Inflammatory macrophage treated with lipopolysaccharide for 1 hour (primary cell): Measurements from ENCODE around the gene NANOS1.
A peak's percentile ranks its signal among the peaks of the same experiment; 100 is the strongest.
"Not testable (repeated sequence)": the region's sequence is repeated elsewhere in the genome, so short reads cannot be mapped to it uniquely, and the experiment has no call there.

ENCODE experiments used
- DNase-seq, 2 donors: peaks; one replicate each; pipeline ENCODE4 v3.0.0-alpha.2; 2020 to 2022

Gene NANOS1

DNA sequence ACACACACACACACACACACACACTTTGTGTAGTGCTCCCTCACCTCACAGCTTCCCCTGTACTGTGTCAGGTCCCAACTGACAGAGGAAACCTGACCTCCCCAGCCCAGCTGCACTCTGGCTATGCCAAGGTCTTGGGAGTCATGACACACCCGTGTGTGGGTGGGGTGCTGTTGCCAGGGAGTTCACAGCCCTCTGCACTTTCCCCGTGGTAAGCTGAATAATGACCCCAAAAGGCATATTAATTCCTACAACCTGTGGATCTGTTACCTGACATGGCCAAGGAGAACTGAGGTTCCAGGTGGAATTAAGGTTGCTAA is 8.9 kb upstream of the NANOS1 start:
- DNase-seq, result peak; percentile 40 to 74

GRCh38 chr10:119022846-119023552 is 6.5 kb upstream of the NANOS1 start:
- DNase-seq, result no peak

DNA sequence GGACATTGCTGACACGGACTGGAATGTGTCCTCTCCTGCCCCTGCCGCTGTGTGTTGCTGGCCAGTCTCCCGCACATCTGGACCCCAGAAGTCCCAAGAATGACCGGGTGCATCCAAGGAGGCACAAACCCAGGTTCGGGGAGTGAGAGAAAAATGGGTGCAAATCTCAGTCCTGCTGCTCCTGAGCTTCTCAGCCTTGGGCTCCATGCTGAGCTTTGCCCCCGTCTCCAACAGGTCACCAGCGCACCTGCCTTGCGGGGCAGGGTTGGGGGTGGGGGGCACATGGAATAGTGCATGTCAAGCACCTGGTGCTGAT is 6.0 kb upstream of the NANOS1 start:
- no peak for DNase-seq

DNA sequence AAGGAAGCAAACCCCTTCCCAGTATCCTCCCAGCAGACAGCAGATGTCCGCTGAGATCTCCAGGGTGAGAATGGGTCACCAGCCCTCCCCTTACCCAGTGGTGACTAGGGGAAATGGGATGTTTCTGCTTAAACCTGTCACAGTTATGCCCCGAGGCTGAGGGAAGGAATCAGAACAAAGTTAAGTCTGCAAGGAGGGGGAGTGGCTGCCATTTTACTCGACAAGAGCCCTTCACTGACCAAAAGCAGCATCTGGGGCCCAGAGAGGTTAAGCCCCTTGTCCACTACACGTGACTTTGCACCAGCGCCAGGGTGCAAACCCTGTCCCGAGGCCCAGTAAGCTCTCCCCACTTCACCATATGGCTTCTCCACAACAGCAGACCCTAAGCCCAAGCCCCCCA is 4.6 kb upstream of the NANOS1 start:
- DNase-seq, result no peak

GRCh38 chr10:119025336-119025735 is 4.2 kb upstream of the NANOS1 start:
- DNase-seq, result no peak

DNA sequence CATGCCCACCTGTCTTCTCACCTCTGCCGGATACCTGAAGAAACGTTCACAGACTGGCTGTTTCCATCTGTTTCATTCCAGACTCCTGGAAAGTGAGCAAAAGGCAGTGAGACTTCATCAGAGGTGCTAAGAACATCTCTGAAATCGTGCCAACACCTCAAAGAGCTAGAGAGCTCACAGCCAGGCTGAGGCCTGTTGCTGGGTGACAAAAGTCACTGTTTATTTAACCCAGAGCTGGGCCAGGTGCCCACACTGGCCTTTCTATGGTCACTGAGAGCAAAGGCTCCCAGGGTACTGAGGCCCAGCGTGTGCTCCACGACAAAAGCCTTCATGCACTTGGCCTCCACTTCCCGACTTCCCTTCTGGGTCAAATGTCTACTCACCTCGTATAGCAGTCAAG is 3.7 kb upstream of the NANOS1 start:
- no peak for DNase-seq

DNA sequence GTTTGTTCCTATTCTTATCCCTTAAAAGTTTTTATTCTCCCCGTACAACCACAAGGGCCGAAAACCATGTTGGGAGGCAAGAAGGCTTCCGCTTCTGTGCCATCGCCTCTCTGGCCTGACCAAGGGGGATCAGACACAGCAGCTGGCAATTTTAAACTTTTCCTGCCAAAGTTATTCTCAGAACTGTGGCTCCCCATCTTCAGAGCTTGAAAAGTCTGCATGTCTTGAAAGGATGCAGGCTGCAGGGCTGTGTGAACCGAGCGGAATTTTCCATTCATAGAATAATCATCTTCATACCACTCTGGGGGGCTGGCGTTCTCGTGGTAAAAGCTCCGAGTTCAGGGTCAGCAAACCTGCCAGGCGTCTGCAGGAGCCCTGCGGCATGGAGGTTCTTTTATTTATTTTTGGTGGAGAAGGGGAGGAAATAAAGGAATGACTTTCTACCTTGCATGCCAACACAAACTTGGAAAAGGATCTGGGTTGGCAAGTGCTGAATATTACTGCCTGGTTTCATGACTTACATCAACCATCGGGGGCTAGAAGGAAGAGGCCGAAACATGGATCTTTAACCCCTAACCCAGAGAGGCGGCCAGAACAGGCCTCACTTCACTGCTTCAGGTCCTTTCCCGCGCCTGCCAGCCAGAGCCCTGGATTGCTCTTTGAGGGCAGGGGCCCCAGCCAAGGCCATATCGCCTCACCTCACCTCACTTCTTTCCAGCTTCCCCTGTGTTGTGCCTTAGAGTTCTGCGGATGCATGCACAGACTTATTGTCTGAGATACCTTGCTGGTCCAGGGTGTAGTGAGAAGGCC is 3.0 kb upstream of the NANOS1 start:
- DNase-seq, result no peak

GRCh38 chr10:119028445-119028899 is 1.0 kb upstream of the NANOS1 start:
- not testable (repeated sequence) for DNase-seq

GRCh38 chr10:119028900-119029612 is 458 bp upstream of the NANOS1 start:
- peak; percentile 74 to 79 for DNase-seq

DNA sequence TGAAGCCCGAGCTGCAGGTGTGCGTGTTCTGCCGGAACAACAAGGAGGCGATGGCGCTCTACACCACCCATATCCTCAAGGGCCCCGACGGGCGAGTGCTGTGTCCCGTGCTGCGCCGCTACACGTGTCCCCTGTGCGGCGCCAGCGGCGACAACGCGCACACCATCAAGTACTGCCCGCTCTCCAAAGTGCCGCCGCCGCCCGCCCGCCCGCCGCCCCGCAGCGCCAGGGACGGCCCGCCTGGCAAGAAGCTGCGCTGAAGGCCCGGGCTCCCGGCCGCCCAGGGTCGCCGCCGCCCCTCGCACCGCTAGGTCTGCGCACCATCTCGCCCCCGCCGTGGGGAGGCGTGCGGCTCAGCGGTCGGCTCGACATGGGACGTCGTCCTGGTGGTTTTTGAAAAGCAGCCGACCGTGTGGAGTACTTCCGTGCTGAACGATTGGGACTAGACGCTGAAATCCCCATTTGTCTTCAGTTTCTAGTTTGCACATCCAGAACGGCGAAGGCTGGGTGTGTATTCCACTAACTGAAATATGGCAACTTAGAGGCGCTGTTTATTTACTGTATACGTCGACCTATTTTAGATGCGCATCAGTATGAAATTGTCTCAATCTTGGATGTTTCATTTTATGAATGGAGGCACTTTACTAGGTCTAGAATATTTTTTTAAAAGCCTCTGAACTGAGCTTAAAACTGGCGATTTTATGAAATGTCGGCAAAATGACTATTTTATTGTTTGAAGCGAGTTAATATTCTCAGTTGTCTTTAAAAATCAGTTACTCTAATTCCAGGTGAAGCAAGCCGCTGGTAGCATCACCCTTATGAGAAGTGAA is 1.1 kb downstream of the NANOS1 start:
- DNase-seq, result peak; percentile 51 to 66

DNA sequence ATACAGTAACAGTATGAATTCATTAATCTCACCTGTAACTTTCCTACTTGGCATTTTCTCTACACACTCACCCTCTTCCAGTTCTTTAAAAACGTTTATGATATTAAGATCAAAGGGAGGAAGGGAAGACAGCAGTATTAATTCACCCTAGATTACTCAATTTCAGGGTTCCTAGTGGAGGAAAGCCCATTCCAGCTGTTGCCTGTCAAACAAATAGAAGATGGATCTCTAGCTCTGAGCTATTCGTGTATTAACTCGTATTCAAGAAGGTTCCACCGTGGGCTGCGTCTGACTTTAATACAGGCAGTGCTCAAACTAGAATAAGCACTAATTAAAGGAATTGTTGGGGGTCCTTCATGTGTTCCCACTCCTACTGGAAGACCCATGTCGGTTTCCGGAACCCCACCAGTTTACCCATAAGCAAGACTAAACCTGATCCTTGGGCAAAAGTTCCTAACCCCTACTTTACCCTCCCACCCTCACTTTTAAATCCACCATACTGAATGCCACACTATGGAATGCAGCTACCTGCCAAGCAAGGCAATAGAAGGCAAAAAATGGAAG is 2.1 kb downstream of the NANOS1 start:
- DNase-seq, result no peak

DNA sequence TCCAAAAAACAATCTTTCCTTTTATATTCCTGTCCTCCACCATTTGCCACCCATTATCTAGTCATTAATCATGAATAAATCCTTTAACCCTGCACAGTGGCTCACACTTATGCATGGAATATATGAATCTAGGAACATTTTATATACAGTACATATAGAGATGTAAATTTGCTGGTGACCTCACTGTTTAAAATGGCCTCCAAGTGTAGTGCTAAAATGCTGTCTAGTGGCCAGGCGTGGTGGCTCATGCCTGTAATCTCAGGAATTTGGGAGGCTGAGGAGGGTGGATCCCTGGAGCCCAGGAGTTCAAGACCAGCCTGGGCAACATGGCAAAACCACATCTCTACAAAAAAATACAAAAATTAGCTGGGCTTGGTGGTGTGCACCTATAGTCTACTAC is 9.6 kb downstream of the NANOS1 start:
- DNase-seq, result no peak

DNA sequence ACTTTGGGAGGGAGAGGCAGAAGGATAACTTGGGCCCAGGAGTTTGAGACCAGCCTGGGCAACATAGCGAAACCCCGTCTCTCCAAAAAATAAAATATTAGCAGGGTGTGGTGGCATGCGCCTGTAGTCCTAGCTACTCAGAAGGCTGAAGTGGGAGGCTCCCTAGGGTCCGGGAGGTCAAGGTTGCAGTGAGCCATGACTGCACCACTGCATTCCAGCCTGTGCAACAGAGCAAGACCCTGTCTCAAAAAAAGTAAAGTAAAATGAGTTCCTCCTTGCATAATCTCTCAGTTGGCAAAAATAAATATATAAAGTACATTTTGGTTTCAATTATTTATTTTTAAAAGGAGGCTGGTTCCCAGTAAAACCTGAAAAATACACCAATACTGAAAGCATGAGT is 11.8 kb downstream of the NANOS1 start:
- DNase-seq, result no peak

- no peak for DNase-seq
These were observed 12.7 kb downstream of the NANOS1 start for GRCh38 chr10:119042169-119042568.

- DNase-seq, result no peak
These were observed 16.0 kb downstream of the NANOS1 start for GRCh38 chr10:119045561-119045960.

DNA sequence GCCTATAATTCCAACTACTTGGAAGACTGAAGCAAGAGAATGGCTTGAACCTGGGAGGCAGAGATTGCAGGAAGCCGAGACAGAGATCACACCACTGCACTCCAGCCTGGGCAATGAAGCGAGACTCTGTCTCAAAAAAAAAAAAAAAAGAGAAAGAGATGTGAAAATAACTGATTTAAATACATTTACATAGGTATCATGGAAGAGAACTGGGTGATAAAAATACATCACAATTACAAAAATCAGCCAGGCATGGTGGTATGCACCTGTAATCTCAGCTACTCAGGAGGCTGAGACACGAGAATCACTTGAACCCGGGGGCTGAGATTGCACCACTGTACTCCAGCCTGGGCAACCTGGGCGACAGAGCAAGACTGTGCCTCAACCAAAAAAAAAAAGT is 19.8 kb downstream of the NANOS1 start:
- no peak for DNase-seq

DNA sequence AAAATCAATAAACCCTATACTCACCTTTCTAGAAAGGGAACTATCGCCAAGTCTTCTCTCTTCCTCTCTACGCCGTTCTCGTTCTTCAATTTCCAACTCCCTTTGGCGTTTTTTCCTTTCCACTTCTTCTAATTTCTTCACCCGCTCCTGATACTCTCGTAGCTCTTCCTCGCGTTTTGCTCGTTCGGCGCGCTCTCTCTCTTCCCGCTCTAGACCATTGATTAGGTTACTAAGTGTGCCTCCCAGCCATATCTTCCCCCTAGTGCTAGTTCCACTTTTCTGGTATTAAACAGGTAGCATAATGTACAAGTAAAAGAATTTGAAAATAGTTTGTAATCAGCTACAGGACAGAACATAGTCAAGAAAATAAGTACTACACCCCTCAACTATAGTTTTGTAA is 20.3 kb downstream of the NANOS1 start:
- DNase-seq, result no peak

- DNase-seq, result no peak
These were observed 22.3 kb downstream of the NANOS1 start for GRCh38 chr10:119051775-119052174.

GRCh38 chr10:119055472-119055871 is 26.0 kb downstream of the NANOS1 start:
- DNase-seq, result no peak

DNA sequence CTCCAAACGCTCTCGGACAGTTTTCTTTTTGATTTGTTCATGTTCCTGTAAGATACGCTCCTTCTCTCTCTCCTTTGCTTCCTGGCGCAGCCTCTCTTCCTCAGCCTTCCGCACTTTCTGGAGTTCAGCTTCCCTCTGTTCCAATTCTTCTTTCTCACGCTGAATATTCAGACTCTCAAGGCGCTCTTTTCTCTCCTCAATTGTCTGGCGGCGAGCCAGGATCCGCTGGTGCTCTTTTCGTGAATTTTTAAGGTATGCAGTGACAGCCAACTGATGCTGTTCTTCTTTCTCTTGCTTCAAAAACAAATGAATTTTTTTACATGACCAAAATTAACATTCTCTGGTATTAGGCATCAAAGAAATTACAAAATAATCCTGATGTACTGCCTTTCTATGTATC is 28.5 kb downstream of the NANOS1 start:
- no peak for DNase-seq

- DNase-seq, result no peak
These were observed 30.0 kb downstream of the NANOS1 start for GRCh38 chr10:119059557-119059956.

DNA sequence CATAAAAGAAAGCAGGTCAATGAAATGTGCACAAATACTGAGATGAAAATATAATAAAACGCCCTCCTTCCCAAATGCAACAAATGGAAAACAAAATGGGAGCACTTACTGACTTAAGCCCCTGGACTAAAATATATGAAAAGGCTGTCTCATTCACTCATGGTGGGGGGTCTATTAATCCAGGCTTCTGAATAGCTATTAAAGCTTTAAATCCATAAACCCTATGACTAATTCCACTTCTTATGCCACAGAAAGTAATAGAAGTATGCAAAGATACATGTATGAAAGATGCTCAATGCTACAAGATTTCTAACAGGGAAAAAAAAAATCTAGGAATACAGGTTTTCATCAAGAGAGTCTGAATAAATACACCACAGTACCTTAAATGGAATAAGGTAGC is 30.6 kb downstream of the NANOS1 start:
- DNase-seq, result no peak

DNA sequence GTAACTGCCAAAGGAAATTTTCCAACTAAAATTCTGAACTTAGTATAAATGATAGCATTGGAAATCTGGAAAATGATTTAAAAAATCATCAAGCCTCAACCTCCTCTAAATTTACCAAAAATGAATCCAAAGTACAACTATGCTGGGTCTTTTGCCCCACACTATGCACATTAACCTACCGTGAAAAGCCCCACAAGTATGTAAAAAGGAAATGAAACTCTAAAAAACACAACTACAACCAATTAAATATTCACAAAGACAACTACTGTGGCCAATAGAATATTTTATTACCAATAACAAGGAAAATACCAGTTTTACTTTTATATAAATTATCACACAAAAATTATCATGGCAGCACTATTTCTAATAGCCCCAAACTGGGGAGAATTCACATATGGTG is 31.8 kb downstream of the NANOS1 start:
- no peak for DNase-seq
